HCT116 (cell line): ENCODE data around the gene PRRG2. TPM values are rescaled to one million over a fixed set of nuclear protein-coding genes. Genes with fewer than 3 reads are reported as not detected.

ENCODE experiments used
- ATAC-seq: fragments of 200-7000 bp; cut with Tn5 transposase; 2 replicates; pipeline ENCODE4 v1.9.1; 2020; ENCODE audit warnings: mild to moderate bottlenecking, moderate library complexity
- BruUV-seq: library from RNA; stranded (reverse); fragments of 400-500 nt; replicated peaks from 2 replicates; lab custom pipeline; 2021; lab: Mats Ljungman, UMichigan
- CTCF ChIA-PET: fragments of 300-600 bp; sonication (Branson Sonifier 250); formaldehyde crosslinking; loops from one replicate; lab custom pipeline; 2021; ENCODE audit warnings: antibody characterized with exemption; lab: Charles Lee
- POLR2A ChIA-PET: fragments of 300-600, 350-600 bp; sonication (Branson Sonifier 250); formaldehyde crosslinking; loops from one replicate; lab custom pipeline; 2021; ENCODE audit warnings: antibody characterized with exemption; lab: Charles Lee
- RAD21 ChIA-PET, 2 experiments: fragments of 300-600 bp; sonication (Branson Sonifier 250); formaldehyde crosslinking; loops; one replicate each; lab custom pipeline; 2023; ENCODE audit warnings: low total read pairs in 2 of 2; ENCODE audit not compliant: uncharacterized antibody in 2 of 2, unreplicated experiment in 2 of 2, low non-redundant PET in 1 of 2; lab: Charles Lee
- DNase-seq: peaks from one replicate; pipeline ENCODE4 v3.0.0-alpha.2; 2010; ENCODE audit warnings: low read depth, low spot score
- H2AFZ ChIP-seq: fragments of 200-600 bp; shearing (Covaris generic), sonication (generic); 2 replicates; pipeline ENCODE4 v1.6.1; 2017; ENCODE audit warnings: low read depth, mixed run types, mixed read lengths, antibody characterized with exemption, low read length; ENCODE audit not compliant: poor library complexity, severe bottlenecking
- H3K27ac ChIP-seq: 2 replicates; pipeline ENCODE4 v1.5.1; 2012; ENCODE audit warnings: low read depth, low read length
- H3K27me3 ChIP-seq: fragments of 200-600 bp; sonication (generic); 2 replicates; pipeline ENCODE4 v1.6.1; 2016; ENCODE audit warnings: mixed run types, low read length, mixed read lengths; ENCODE audit not compliant: insufficient read depth
- H3K36me3 ChIP-seq, 2 experiments: fragments of 200-500 bp in 1 of 2; fragments of 200-600 bp in 1 of 2; sonication (Bioruptor generic) in 1 of 2; sonication (generic) in 1 of 2; 2 replicates each; pipeline versions ENCODE4 v1.5.1 to v1.6.1; 2014 to 2016; ENCODE audit warnings: low read length in 2 of 2, inconsistent platforms in 1 of 2, mixed read lengths in 1 of 2, mixed run types in 1 of 2; ENCODE audit not compliant: insufficient read depth in 2 of 2, control insufficient read depth in 1 of 2
- H3K4me1 ChIP-seq, 2 experiments: fragments of 200-600 bp in 1 of 2; sonication (generic) in 1 of 2; 2 replicates each; pipeline versions ENCODE4 v1.5.1 to v1.6.1; 2012 to 2017; ENCODE audit warnings: low read length in 2 of 2, inconsistent platforms in 1 of 2, mild to moderate bottlenecking in 1 of 2, mixed read lengths in 1 of 2, mixed run types in 1 of 2, moderate library complexity in 1 of 2; ENCODE audit not compliant: insufficient read depth in 2 of 2, control insufficient read depth in 1 of 2
- H3K4me2 ChIP-seq: fragments of 200-600 bp; sonication (generic); 2 replicates; pipeline ENCODE4 v1.6.1; 2017; ENCODE audit warnings: mixed run types, low read length, mixed read lengths
- H3K4me3 ChIP-seq, 2 experiments: fragments of 200-600 bp in 1 of 2; sonication (generic) in 1 of 2; replicated peaks in 1 of 2; 2 replicates each; pipeline ENCODE4 v1.5.1; 2011 to 2016; ENCODE audit warnings: low read length in 2 of 2, control low read depth in 1 of 2, low read depth in 1 of 2, mild to moderate bottlenecking in 1 of 2, mixed read lengths in 1 of 2, mixed run types in 1 of 2
- H3K79me2 ChIP-seq: fragments of 200-600 bp; sonication (generic); 2 replicates; pipeline ENCODE4 v1.6.1; 2017; ENCODE audit warnings: mild to moderate bottlenecking, mixed run types, low read length, moderate library complexity, mixed read lengths; ENCODE audit not compliant: insufficient read depth
- H3K9ac ChIP-seq: fragments of 200-600 bp; sonication (generic); 2 replicates; pipeline ENCODE4 v1.6.1; 2016; ENCODE audit warnings: low read length, mixed read lengths
- H3K9me2 ChIP-seq: fragments of 200-600 bp; sonication (generic), shearing (Covaris generic); 2 replicates; pipeline ENCODE4 v1.6.1; 2017; ENCODE audit warnings: mixed run types, mild to moderate bottlenecking, moderate library complexity; ENCODE audit not compliant: insufficient read depth
- H3K9me3 ChIP-seq, 2 experiments: fragments of 200-500 bp in 1 of 2; fragments of 200-600 bp in 1 of 2; sonication (Bioruptor generic) in 1 of 2; sonication (generic) in 1 of 2; 2 replicates each; pipeline ENCODE4 v1.6.1; 2014 to 2017; ENCODE audit warnings: low read length in 2 of 2, mixed read lengths in 2 of 2, inconsistent platforms in 1 of 2, low read depth in 1 of 2, mild to moderate bottlenecking in 1 of 2, mixed run types in 1 of 2, moderate library complexity in 1 of 2; ENCODE audit not compliant: control insufficient read depth in 1 of 2, insufficient read depth in 1 of 2
- H4K20me1 ChIP-seq: fragments of 200-600 bp; sonication (generic), shearing (Covaris generic); 2 replicates; pipeline ENCODE4 v1.6.1; 2017; ENCODE audit warnings: mixed run types, mild to moderate bottlenecking, moderate library complexity; ENCODE audit not compliant: insufficient read depth
- CBX3 ChIP-seq: IDR thresholded peaks from 2 replicates; pipeline ENCODE4 v1.6.1; 2012; ENCODE audit warnings: low read depth
- CEBPB ChIP-seq: IDR thresholded peaks from 2 replicates; pipeline ENCODE4 v1.6.1; 2012; ENCODE audit warnings: low read depth
- CTCF ChIP-seq, 3 experiments: fragments of 200-600 bp in 1 of 3; sonication (generic) in 1 of 3; IDR thresholded peaks in 2 of 3; conservative IDR thresholded peaks in 1 of 3; 2 replicates each; pipeline ENCODE4 v1.5.1; 2012 to 2017; ENCODE audit warnings: low read depth in 2 of 3, low read length in 2 of 3, antibody characterized with exemption in 1 of 3, borderline replicate concordance in 1 of 3, control low read depth in 1 of 3, mild to moderate bottlenecking in 1 of 3, mixed read lengths in 1 of 3, mixed run types in 1 of 3, moderate library complexity in 1 of 3; ENCODE audit not compliant: insufficient read depth in 1 of 3
- ELF1 ChIP-seq: IDR thresholded peaks from 2 replicates; pipeline ENCODE4 v1.6.1; 2012; ENCODE audit warnings: low read depth, borderline replicate concordance
- EZH2 ChIP-seq: fragments of 200-600 bp; sonication (generic); IDR thresholded peaks from 2 replicates; pipeline ENCODE4 v1.6.1; 2017; ENCODE audit warnings: antibody characterized with exemption, mixed run types
- FOSL1 ChIP-seq: IDR thresholded peaks from 2 replicates; pipeline ENCODE4 v1.6.1; 2012; ENCODE audit warnings: low read depth
- POLR2A ChIP-seq: IDR thresholded peaks from 2 replicates; pipeline ENCODE4 v1.7.0; 2011; ENCODE audit warnings: borderline replicate concordance; ENCODE audit not compliant: insufficient read depth, insufficient read length; ENCODE audit errors: extremely low read depth
- POLR2AphosphoS5 ChIP-seq: IDR thresholded peaks from 2 replicates; pipeline ENCODE4 v1.6.1; 2011; ENCODE audit warnings: mild to moderate bottlenecking, low read depth, low read length, moderate library complexity
- REST ChIP-seq: IDR thresholded peaks from 2 replicates; pipeline ENCODE4 v1.6.1; 2012; ENCODE audit warnings: low read depth
- SIN3A ChIP-seq: IDR thresholded peaks from 2 replicates; pipeline ENCODE4 v1.6.1; 2012; ENCODE audit warnings: low read depth
- SP1 ChIP-seq: IDR thresholded peaks from 2 replicates; pipeline ENCODE4 v1.6.1; 2012; ENCODE audit warnings: low read depth
- SRF ChIP-seq: IDR thresholded peaks from 2 replicates; pipeline ENCODE4 v1.6.1; 2012; ENCODE audit warnings: low read depth
- TCF7L2 ChIP-seq: IDR thresholded peaks from 2 replicates; pipeline ENCODE4 v1.7.0; 2011; ENCODE audit warnings: borderline replicate concordance, inconsistent platforms; ENCODE audit not compliant: insufficient read depth, insufficient read length; ENCODE audit errors: extremely low read depth
- YY1 ChIP-seq: IDR thresholded peaks from 2 replicates; pipeline ENCODE4 v1.6.1; 2011; ENCODE audit warnings: low read length, low read depth, moderate library complexity, mild to moderate bottlenecking; ENCODE audit not compliant: insufficient replicate concordance; ENCODE audit errors: extremely low read depth
- ZFX ChIP-seq: fragments of 450-650 bp; IDR thresholded peaks from 2 replicates; pipeline ENCODE4 v1.6.1; 2017
- ZNF274 ChIP-seq: fragments of 200-500 bp; sonication (Bioruptor generic); IDR thresholded peaks from 2 replicates; pipeline ENCODE4 v1.6.1; 2014; ENCODE audit warnings: mild to moderate bottlenecking, low read depth, low read length, inconsistent platforms
- intact Hi-C: fragments of 100-400 bp; cut with micrococcal nuclease; formaldehyde crosslinking; loops from 2 replicates; pipeline ENCODE4 v1.10.0; 2022
- total RNA-seq: library from RNA; stranded (reverse); gene quantifications from one replicate; pipeline ENCODE4 v1.2.1, GENCODE V29; 2021; ENCODE audit not compliant: unreplicated experiment

Gene PRRG2
- total RNA-seq, 1 experiment from 2014 or later = 6.2 TPM

- RAD21 ChIA-PET = no interaction called here
- no peak overlapping the region for H3K9ac ChIP-seq
- peaks cover 8% of the 10 kb centered on the region; the same call in 1 of the 2 replicates for H4K20me1 ChIP-seq
- no peaks in the 10 kb centered on the region for H3K9me2 ChIP-seq
- no peak overlapping the region for H2AFZ ChIP-seq
- peaks cover 65% of the 10 kb centered on the region for H3K79me2 ChIP-seq
- DNase-seq (no peak), ATAC-seq (no peak)
- H3K27me3 ChIP-seq = no peaks in the 10 kb centered on the region
- no peaks in the 10 kb centered on the region for H3K9me3 ChIP-seq
- no TSS peak for BruUV-seq
- CTCF ChIA-PET = no interaction called here
- POLR2A ChIA-PET = no interaction called here
- H3K36me3 ChIP-seq = peaks cover 25 to 41% of the 10 kb centered on the region in 2 experiments; a peak in 3 of 4 replicates
- H3K27ac ChIP-seq = no peak overlapping the region
- no peak for TF ChIP-seq CBX3
- TF ChIP-seq, all 23 proteins: peak for 0
- Histone ChIP-seq H3K4me1 (peaks cover 6 to 21% of the 10 kb centered on the region in 2 experiments; a peak in 3 of 4 replicates), H3K4me3 (no peak overlapping the region), H3K4me2 (no peak overlapping the region)
- intact Hi-C loops = no loop called here
Measured at GRCh38 chr19:49595819-49596404, 14.8 kb downstream of the PRRG2 start.

- H4K20me1 ChIP-seq = peaks cover 8% of the 10 kb centered on the region; the same call in 1 of the 2 replicates
- H3K9me3 ChIP-seq = no peaks in the 10 kb centered on the region
- intact Hi-C loops = no loop called here
- RAD21 ChIA-PET = no interaction called here
- H3K4me1 ChIP-seq = peaks cover 6 to 21% of the 10 kb centered on the region in 2 experiments; a peak in 3 of 4 replicates
- H3K9ac ChIP-seq = no peak overlapping the region
- no peaks in the 10 kb centered on the region for H3K9me2 ChIP-seq
- no TSS peak for BruUV-seq
- H3K4me2 ChIP-seq = no peak overlapping the region
- DNase-seq = no peak
- H3K27me3 ChIP-seq = no peaks in the 10 kb centered on the region
- peaks cover 26 to 41% of the 10 kb centered on the region in 2 experiments; a peak in 3 of 4 replicates for H3K36me3 ChIP-seq
- H3K4me3 ChIP-seq = no peak overlapping the region
- H3K79me2 ChIP-seq = peaks cover 65% of the 10 kb centered on the region
- no peak overlapping the region for H3K27ac ChIP-seq
- POLR2A ChIA-PET = no interaction called here
- no peak overlapping the region for H2AFZ ChIP-seq
- ATAC-seq = no peak
- CTCF ChIA-PET = no interaction called here
- TF ChIP-seq FOSL1 = no peak
- TF ChIP-seq ZNF274 = no peak
- TF ChIP-seq CTCF (IDR thresholded peaks at IDR 0.05 in 2 of 3, conservative IDR thresholded peaks at IDR 0.05 in 1 of 3; ENCODE audit: borderline replicate concordance in 1 of 3, insufficient read depth in 1 of 3, low read depth in 2 of 3, low read length in 2 of 3) = no peak
- no peak for TF ChIP-seq SIN3A
- TF ChIP-seq POLR2AphosphoS5 = no peak
- no peak for TF ChIP-seq SP1
- no peak for TF ChIP-seq ELF1
- TF ChIP-seq EZH2 = no peak
- no peak for TF ChIP-seq ZFX
- no peak for TF ChIP-seq REST
- TF ChIP-seq TCF7L2 = no peak
- no peak for TF ChIP-seq CEBPB
- TF ChIP-seq YY1 = no peak
- TF ChIP-seq SRF = no peak
- no peak for TF ChIP-seq POLR2A
Measured at GRCh38 chr19:49596407-49596806, 15.3 kb downstream of the PRRG2 start.
